ENCODE data around the gene ARID1B.

The ARID1B gene

DNA sequence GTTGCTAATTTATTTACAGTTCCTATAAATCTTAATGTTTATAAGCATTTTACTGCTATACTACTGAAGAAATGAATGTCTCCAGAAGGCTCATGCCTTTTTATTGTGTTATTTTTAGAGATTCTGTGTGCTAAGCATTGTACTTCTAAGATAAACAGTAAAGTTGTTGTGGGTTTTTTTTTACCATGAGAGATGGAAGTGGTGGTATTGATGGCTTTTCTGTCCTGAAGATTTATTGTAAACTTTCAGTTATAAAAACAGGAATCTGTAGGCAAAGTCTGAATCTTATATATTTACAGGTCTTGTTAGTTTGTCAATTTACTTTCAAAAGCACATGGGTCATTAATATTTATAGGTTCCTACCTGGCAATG, 299.3 kb downstream of the ARID1B start:
- no peak for DNase-seq (ENCODE audit: low read depth)

DNA sequence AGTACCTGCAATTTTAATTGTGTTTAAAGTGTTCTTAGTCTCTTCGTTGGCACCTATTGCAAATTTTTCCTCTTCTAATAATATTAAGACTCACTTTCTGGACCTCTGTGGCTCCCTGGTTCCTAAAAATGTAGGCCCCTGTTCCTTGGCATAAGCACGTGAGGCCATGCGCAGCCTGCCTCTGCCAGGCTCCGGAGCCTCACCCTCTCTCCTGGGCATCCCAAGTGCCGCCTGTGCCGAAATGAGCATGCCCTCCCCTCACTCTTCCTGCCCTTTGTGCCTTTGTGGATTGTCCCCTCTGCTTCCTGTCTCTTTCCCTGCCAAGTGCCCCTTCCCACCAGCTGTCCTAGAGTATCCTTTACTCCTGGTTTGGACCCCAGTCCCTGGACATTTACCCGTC, 300.1 kb downstream of the ARID1B start:
- DNase-seq (ENCODE audit: low read depth), result no peak

DNA sequence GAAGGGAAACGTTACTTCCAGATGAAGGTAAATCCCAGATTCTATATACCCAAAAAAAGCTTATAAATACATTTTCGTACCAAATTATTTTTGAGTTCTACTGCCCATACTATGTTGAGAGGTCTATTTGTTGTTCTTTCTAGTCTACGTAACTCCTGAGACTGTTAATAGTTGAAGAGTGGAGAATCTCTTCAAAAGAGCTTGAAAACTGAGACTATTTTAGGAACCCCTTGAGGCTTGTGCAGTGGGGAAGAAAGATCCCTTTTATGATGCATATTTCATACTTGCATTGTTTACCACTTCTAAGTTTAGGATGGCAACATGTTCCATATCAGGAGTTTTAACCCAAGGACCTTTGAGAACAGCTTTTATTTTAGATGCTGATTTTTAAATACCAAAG, 301.1 kb downstream of the ARID1B start:
- no peak for DNase-seq (ENCODE audit: low read depth)

DNA sequence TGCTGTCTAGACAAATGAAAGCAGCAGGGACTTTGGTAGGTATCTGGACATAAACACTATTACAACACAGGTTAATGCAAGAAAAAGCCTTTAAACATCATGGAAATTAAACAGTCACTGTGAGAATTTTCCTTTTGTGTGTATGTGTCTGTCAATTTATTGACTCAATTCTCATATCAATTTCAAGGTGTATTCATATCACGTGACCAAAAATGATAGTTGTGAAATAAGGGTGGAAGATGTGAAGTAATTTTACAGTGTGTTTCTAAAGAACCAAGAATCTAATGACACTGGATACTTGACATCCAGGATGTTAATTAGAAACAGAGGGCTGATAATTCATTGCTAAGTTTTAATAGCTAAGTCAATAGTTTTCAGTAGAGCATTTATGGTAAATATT, 302.1 kb downstream of the ARID1B start:
- DNase-seq (ENCODE audit: low read depth), result no peak

DNA sequence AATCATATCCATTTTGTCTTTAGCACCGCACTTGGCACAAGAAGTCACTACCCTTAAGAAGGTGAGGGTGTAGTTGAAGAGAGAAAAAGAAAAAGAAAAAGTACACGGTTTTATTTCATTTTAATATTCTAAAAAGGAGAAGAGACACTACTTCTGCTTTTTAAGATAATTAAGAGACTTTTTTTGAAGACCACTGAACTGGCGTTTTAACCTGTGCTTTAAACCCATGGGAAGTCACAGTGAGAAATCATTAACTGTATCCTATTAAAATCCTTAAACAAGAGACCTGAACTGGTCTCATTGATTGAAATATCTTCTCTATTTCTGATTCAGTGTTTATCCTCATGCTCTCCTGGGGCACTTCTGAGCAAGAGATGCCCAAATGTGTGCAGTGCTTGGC, 302.6 kb downstream of the ARID1B start:
- no peak for DNase-seq (ENCODE audit: low read depth)

DNA sequence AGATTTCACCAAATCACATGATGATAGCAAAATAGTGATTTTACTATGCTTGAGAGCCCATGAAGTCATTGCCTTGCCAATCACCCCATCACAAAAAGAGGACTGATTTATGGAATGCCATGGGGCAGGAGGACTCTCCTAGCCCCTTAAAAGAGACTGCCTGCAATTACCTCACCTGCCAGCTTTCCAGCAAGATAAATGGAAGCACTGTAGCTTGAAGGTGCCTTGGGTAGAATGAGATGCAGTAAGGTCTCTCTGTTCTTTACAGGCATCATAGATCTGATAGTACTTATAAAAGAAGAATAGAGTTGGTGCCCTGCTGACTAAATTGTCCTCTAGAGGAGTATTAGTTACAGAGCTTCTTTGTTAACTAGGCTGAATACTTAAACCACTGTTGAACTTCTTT, 303.8 kb downstream of the ARID1B start:
- DNase-seq (ENCODE audit: low read depth), result no peak

DNA sequence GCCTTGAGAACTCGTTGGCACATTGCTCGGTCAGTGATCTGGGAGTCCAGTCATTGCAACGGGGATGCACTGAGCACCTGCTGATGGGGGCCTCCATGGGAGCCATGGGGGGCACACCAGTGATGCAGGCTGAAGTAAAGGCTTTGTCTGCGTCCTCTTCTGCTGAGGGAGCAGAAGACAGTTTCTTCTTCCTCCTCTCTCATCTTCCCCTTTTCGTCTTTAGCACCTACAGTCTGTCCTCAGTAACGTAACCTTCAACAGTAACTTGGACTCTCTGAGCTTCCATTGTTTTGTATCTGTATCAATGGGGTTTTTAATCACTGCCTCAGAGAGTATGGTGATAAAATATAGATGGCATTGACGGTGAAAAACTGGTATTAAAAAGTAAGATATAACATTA, 306.2 kb downstream of the ARID1B start:
- DNase-seq (ENCODE audit: low read depth), result no peak

DNA sequence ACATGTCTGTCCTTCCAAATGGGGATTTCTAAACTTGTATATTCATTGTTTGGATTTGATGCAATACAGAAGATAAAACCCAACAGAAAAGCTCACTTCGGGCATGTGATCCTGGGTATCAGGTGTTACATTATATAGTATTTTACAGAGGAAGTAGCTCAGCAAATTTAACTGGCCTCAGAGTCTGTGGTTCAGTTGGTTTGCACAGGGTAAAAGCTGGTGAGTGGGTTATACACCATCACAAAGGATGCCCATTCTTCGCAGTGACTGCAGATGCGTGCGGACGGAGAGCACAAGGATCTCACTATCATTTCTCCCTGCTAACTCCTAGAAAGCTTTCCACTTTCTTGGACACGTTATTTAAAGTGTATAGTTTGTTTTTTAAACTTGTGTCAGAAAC, 309.5 kb downstream of the ARID1B start:
- DNase-seq (ENCODE audit: low read depth), result no peak

DNA sequence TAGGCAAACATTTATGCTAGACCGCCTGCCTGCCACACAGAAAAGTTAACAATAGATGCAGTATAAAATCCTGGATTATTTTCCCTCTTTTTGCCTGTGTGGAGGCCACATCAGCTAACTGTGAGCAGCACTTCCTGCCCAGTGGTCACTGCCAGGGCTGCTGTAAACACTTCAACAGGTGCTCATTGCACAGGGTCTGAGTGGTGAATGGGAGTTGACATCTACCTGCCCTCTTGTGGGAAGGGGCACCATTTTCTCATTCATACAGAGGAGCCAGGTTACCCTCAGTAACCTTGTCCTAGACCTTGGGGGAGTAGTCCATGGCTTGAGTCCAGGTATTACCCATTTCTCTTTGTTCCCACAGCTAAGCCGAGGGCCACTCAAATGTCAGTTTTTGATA, 310.8 kb downstream of the ARID1B start:
- no peak for DNase-seq (ENCODE audit: low read depth)

DNA sequence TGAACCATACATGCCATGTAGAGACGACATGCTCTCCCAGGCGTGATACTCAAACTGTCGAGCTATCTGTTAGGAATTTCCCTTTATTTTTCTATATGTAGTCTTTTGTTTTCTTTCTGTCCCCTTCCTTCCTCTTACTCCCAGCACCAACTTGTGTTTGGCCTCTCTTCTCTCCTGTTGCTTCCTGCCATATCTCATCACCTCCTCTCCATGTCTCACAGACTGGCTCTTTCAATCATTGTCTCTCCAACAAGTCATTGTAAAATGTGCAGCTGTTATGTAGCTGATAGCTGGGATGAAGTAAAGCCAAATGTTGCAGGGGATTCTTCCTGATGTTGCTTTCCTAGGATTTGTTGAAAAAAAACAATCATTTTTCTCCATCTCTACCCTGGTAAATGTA, 311.7 kb downstream of the ARID1B start:
- no peak for DNase-seq (ENCODE audit: low read depth)

DNA sequence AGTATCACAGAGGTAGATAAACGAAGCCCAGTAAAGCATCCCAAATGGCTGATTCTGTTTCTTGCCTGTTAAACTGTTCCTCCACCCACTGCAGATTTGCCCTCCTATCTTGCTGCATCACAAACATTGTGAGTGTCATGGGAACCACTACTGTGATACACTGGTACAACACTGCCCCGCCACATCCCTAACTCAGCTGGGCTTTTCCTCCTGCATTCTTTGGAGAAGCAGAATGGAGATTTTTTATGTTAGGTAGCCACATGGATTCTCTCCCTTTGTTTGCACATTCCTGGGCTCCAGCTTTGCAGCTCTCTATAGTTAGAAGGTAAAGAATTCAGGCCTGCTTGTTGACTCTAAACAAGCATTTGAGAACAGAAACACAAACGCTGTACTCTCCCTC, 312.1 kb downstream of the ARID1B start:
- no peak for DNase-seq (ENCODE audit: low read depth)

DNA sequence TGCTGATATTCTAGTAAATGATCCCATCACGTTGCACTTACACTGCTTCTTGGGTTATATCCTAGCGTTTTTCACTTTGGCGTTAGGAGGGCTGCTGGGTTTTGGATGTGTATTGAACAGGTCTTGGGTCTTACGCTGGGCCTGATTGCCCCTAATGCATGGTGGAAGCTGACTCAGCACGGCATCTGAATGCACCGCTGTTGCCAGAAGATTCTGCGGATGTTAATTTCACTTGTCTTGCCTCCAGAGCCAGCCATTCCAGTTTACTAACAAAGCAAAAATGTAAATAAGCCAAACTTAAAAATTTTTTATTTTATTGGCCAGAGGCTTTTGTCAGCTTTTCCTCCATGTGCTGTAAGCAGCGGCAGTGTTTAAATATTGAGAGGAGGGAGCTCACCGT, 312.7 kb downstream of the ARID1B start:
- no peak for DNase-seq (ENCODE audit: low read depth)

DNA sequence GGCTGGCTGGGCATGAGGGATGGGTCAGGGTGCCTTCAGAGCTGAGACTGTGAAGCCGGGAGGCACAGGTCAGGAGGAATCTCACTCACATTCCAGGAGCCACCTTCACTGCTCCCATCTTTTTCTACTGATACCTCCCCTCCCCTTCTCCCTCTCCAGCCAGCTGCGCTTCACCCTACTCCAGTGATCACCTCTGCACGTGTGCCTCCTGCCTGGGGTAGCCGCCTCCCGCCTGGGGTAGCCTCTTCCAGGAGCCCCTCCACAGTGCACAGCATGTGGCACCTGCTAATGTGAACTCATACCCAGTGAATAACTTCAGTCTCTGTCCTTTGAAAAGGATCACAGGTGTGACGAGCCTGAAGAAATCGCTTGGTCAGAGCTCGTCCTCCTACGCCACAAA, 313.6 kb downstream of the ARID1B start:
- DNase-seq (ENCODE audit: low read depth), result no peak

DNA sequence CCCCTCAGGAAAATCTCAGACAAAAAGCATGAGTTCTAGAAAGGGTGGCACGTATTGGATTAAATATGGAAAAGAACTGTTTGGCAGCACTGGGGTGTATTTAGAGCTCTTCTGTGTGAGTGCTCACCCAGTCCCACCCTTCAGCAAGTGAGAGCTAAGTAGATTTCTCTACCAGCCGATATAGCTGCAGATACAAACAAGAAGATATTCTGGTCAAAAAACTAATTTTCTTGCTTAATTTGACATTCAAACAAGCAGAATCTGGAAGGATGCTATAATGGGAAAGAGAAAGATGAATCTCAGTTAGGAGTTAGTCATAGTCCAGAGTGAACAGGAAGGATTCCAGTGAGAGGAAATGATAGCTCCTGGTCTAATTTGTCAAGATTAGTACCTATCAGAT, 314.1 kb downstream of the ARID1B start:
- no peak for DNase-seq (ENCODE audit: low read depth)

DNA sequence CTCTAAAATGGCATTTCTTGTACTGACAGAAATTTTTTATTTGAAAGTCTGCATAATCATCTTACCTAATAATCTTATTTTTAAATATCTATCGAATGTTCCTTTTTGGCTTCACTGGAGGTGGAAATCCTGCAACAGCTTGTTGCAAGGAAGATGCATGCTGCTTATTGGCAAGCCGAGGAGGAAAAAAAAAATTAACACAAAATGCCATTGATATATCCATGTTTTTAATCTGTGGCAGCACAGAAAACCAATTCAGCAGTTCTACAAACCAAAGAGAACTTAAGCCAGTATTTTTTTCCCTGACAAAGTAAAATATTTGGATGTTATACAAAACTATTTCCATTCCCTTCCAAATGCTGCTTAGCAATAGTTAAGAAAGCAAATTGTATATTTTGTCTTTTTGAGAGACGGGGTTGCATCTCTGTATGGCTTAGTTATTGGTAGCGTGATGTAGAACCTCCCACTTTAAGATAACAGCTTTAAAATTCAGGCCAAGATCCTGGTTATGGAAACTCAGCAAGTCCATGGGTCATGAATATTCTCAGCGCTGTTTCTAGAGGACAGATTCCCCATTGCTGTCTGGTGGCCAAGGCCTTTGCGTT, 314.8 kb downstream of the ARID1B start:
- DNase-seq (ENCODE audit: low read depth), result no peak

DNA sequence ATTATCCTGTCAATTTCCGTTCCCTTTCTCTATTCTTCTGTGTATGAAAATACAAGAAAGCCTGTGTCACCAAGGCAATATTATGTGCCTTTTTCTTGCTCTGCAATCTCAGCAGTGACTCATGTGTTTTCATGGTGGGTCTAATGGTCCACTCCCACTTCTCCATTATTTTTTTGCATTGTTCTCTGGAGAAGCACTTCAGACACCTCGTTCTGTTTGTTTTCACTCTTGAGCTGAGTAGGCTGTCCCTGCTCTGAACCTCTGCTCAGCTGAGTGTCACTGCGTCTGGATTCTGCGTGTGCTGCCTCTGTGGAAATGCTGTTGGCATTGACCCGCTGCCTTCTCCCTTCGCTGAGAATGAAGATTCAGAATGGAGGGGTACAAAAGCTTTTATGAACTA, 315.6 kb downstream of the ARID1B start:
- no peak for DNase-seq (ENCODE audit: low read depth)

DNA sequence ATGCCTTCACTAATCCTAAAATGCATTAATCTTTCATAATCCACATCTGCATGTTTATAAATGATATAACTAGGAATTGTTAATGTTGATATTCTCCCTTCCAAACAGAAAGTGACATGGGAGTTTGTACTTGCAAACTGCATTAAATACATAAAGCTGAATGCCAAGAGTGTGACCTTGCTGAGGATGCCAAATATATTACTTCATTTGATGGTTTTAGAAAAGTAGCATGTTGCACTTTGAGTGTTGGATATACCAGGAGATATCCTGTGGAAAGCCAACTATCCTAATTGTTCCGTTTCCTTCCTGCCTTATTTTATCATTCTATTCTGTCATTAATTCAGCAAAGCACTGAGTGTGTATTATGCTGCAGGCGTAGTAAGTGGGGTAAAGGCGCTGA, 316.4 kb downstream of the ARID1B start:
- DNase-seq (ENCODE audit: low read depth), result no peak

DNA sequence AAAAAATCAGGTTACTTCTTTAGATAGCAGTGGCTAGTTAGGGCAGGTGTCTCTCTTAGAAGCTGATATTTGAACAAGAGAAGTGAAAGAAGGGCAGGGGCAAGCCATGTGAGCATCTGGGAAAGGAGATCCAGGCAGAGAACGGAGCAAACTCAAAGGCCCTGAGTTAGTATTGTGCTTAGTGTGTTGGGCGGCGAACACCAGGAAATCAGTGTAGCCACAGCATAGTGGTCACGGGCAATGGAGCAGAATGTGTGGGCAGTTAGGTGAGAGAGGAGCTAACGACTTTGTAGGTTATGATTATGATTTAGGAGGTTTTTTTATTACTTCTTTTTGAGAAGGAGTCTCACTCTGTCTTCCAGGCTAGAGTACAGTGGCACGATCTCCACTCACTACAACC, 316.9 kb downstream of the ARID1B start:
- DNase-seq (ENCODE audit: low read depth), result no peak

DNA sequence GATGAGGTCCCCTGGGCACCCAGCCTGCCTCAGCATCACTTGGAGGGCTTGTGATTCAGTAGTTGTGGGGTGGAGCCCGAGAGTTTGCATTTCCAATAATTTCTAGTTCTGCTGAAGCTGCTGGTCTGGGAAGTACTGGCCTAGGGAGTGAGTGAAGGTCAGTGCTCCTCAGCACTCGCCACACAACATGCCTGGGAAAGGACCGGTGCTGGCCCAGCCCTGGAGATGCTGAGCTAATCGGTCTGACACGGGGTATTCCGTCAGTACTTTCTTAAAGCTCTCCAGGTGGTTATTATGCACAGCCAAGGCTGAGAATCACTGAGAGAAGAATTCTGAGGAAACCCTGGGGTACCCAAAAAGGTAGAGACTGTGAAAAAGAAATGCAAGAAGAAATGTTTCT, 317.9 kb downstream of the ARID1B start:
- no peak for DNase-seq (ENCODE audit: low read depth)

DNA sequence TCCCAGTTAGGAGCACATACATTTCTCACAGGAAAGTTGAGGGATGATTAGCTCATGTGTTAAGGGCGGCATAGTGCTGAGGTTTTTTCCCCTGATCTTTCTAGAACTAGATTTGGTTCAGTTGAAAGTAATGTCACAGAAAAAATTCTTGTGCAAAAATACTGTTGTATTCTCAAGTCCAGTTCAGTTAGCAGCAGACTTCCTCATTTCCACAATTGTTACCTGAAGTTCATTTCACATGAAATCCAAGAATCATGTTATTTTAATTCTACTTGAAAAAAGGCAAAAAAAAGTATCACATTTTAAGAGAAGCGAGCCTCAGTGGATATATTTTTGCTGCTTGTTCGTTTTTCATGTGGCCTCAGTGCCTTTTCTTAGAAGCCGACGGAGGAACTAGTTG, 318.4 kb downstream of the ARID1B start:
- no peak for DNase-seq (ENCODE audit: low read depth)

DNA sequence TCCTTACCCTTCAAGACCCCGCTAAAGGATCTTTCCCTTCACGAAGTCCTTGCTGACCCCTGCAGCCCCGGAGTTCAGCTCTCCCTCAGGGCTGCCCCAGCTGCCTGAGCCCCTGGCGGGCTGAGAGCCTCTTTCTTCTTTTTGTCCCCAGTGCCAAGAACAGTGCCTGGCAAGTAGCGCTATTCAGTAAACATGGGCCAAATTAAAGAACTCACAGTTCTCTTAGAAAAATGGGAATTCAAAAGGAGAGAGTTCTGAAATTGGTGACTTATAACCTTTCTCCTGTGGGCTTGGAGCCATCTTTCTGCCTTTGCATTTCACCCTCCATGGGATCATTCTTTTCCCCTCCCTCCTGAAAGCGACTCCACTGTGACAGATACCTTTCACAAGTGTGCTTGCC, 318.9 kb downstream of the ARID1B start:
- no peak for DNase-seq (ENCODE audit: low read depth)

DNA sequence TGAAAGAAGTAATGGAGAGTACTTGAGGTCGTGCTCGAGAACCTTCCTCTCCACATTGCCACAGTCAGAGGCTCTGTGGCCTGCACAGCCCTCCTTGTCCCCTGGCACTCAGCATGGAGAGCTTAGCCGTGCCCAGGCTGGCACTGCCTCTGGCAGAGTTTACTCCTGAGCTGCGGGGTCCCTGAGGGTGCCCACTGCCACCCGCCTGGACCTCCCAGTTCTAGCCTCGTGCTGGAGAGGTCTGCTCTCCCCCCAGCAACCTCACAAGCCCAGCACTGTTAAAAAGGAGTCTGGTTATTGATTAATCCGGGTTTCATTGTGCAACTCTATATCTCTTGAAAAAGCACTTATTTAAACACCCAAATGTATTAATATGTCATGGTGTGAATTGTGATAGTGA, 319.3 kb downstream of the ARID1B start:
- no peak for DNase-seq (ENCODE audit: low read depth)

DNA sequence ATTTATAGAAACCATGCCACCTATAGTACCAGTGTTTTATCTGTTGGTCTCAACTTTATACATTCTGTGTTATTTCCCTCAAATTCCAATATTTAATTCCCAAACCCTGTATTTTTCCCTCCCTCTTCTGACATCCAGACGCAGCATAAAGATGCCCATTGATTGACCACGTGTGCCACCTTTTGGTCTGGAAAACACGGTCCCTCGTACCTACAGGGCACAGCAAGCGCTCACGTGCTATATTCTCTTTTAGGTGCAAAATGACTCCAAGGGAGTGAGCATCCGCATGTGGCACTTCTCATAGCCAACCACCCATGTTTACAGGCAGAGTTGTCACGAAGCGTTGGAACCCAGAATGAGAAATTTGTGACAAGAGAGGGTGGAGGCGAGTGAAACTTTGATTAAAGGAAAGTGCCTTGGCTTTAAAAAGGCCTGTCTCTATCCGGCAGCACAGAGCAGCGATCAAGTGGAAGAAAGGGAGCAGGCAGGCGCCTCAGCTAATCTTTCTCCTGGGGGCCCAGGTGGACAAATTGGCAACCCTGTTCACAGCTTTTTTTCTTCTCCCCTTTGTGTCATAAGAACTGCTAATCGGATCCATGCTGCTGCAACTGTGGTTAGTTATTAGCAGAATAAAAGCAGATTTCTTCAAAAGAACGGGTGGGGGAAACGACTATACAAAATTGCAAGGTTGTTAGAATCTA, 320.2 kb downstream of the ARID1B start:
- no peak for DNase-seq (ENCODE audit: low read depth)

DNA sequence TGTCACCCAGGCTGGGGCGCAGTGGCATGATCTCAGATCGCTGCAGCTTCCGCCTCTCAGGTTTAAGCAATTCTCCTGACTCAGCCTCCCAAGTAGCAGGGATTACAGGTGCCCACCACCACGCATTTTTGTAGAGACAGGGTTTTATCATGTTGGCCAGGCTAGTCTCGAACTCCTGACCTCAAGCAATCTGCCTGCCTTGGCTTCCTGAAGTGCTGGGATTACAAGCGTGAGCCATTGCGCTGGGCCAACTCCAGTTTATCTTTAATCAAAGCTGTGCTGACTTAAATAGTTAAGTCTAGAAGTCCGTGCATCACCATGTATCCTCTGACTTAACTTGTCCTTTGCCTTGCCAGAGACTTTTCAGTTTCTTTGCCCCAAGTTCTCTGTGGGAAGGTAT, 321.8 kb downstream of the ARID1B start:
- no peak for DNase-seq (ENCODE audit: low read depth)
